ENCODE measurements around the gene RNF41. TPM values are rescaled to one million over a fixed set of nuclear protein-coding genes. Genes with fewer than 3 reads are reported as not detected.

The RNF41 gene
- total and polyA plus RNA-seq, 4 donors = 18.1 to 54.6 (median 45.1) TPM

GRCh38 chr12:56229916-56230431, 8.3 kb upstream of the RNF41 start, which contains the start of gene SLC39A5:
Gene SLC39A5 (plus strand): TSS chr12:56230051. CDS start chr12:56231275, 1,224 bp downstream.
- H3K4me1 ChIP-seq (ENCODE audit: control insufficient read depth in 5 of 5, insufficient read depth in 5 of 5, low read length in 5 of 5) = peaks cover 0 to 4% (median 4%) of the 10 kb centered on the region in 5 donors
- 54 to 71% methylated on average over 4 of the region's 4 CpGs for WGBS, 2 donors
- TF ChIP-seq CTCF (IDR thresholded peaks at IDR 0.05; ENCODE audit: control extremely low read depth, extremely low read depth) = no peak
- H3K9me3 ChIP-seq (ENCODE audit: control insufficient read depth in 4 of 4, insufficient read depth in 3 of 4, low read length in 3 of 4) = no peaks in the 10 kb centered on the region
- peaks cover 0 to 3% (median 0%) of the 10 kb centered on the region in 4 donors for H3K36me3 ChIP-seq (ENCODE audit: control insufficient read depth in 4 of 4, insufficient read depth in 4 of 4, low read length in 4 of 4)
- H3K4me3 ChIP-seq = no peak within 1 kb of the TSS
- H3K27me3 ChIP-seq (ENCODE audit: control insufficient read depth in 3 of 3, insufficient read depth in 3 of 3, low read length in 2 of 3) = no peaks in the 10 kb centered on the region
- DNase-seq = no peak
- no peak for ATAC-seq (ENCODE audit: insufficient read depth, low FRiP score)
- no peak within 1 kb of the TSS for H3K27ac ChIP-seq (ENCODE audit: low read depth in 1 of 2, low read length in 1 of 2)
- H3K9ac ChIP-seq (ENCODE audit: insufficient read depth in 1 of 2, low read length in 2 of 2) = no peak within 1 kb of the TSS

- H3K9ac ChIP-seq (ENCODE audit: insufficient read depth in 1 of 2, low read length in 2 of 2) = no peak overlapping the region
- H3K27me3 ChIP-seq (ENCODE audit: control insufficient read depth in 3 of 3, insufficient read depth in 3 of 3, low read length in 2 of 3) = no peaks in the 10 kb centered on the region
- DNase-seq (no peak), ATAC-seq (ENCODE audit: insufficient read depth, low FRiP score) (no peak)
- no peak overlapping the region for H3K4me3 ChIP-seq
- H3K27ac ChIP-seq (ENCODE audit: low read depth in 1 of 2, low read length in 1 of 2) = no peak overlapping the region
- no peaks in the 10 kb centered on the region for H3K9me3 ChIP-seq (ENCODE audit: control insufficient read depth in 4 of 4, insufficient read depth in 3 of 4, low read length in 3 of 4)
- 94 to 95% methylated on average over 7 of the region's 7 CpGs for WGBS, 2 donors
- H3K4me1 ChIP-seq (ENCODE audit: control insufficient read depth in 5 of 5, insufficient read depth in 5 of 5, low read length in 5 of 5) = peaks cover 0 to 8% (median 4%) of the 10 kb centered on the region in 5 donors
- no peak for TF ChIP-seq CTCF (IDR thresholded peaks at IDR 0.05; ENCODE audit: control extremely low read depth, extremely low read depth)
- H3K36me3 ChIP-seq (ENCODE audit: control insufficient read depth in 4 of 4, insufficient read depth in 4 of 4, low read length in 4 of 4) = peaks cover 0 to 3% (median 0%) of the 10 kb centered on the region in 4 donors
Measured at GRCh38 chr12:56229082-56229481, 7.4 kb upstream of the RNF41 start.

- H3K9me3 ChIP-seq (ENCODE audit: control insufficient read depth in 4 of 4, insufficient read depth in 3 of 4, low read length in 3 of 4) = no peaks in the 10 kb centered on the region
- no peak for ATAC-seq (ENCODE audit: insufficient read depth, low FRiP score)
- no peak for DNase-seq
- H3K4me1 ChIP-seq (ENCODE audit: control insufficient read depth in 5 of 5, insufficient read depth in 5 of 5, low read length in 5 of 5) = peaks cover 4 to 31% (median 13%) of the 10 kb centered on the region in 5 donors
- H3K27me3 ChIP-seq (ENCODE audit: control insufficient read depth in 3 of 3, insufficient read depth in 3 of 3, low read length in 2 of 3) = no peaks in the 10 kb centered on the region
- H3K27ac ChIP-seq (ENCODE audit: low read depth in 1 of 2, low read length in 1 of 2) = no peak overlapping the region
- H3K4me3 ChIP-seq = peak overlapping the region; percentile 66
- H3K9ac ChIP-seq (ENCODE audit: insufficient read depth in 1 of 2, low read length in 2 of 2) = no peak overlapping the region
- WGBS, 2 donors = 66 to 81% methylated on average over 10 to 11 of the region's 11 CpGs
- TF ChIP-seq CTCF (IDR thresholded peaks at IDR 0.05; ENCODE audit: control extremely low read depth, extremely low read depth) = no peak
- peaks cover 0 to 3% (median 0%) of the 10 kb centered on the region in 4 donors for H3K36me3 ChIP-seq (ENCODE audit: control insufficient read depth in 4 of 4, insufficient read depth in 4 of 4, low read length in 4 of 4)
Measured at GRCh38 chr12:56224954-56225353, 3.2 kb upstream of the RNF41 start.

Data from lung (tissue), 12 donors.